Thyroid gland (tissue), 4 donors: ENCODE results near the gene PKNOX2. TPM values are rescaled to one million over a fixed set of nuclear protein-coding genes. Genes with fewer than 3 reads are reported as not detected.

Experiments used
- DNase-seq, 2 donors: peaks; one replicate each; pipeline ENCODE4 v3.0.0-alpha.2; 2019
- H3K27ac ChIP-seq, 3 donors: fragments of 200-600 bp; sonication (generic); 1 replicate in 2 of 3; 2 replicates in 1 of 3; pipeline ENCODE4 v1.5.1; 2016 to 2019; ENCODE audit warnings: mild to moderate bottlenecking in 1 of 3, moderate library complexity in 1 of 3
- H3K27me3 ChIP-seq: fragments of 200-600 bp; sonication (generic); one replicate; pipeline ENCODE4 v1.5.1; 2019
- H3K36me3 ChIP-seq, 2 donors: fragments of 200-600 bp; sonication (generic); one replicate each; pipeline ENCODE4 v1.5.1; 2016 to 2019
- H3K4me1 ChIP-seq, 2 donors: fragments of 200-600 bp; sonication (generic); one replicate each; pipeline ENCODE4 v1.5.1; 2017 to 2019
- H3K4me3 ChIP-seq, 3 donors: fragments of 200-600 bp; sonication (generic); replicated peaks in 1 of 3; 1 replicate in 2 of 3; 2 replicates in 1 of 3; pipeline ENCODE4 v1.5.1; 2016; ENCODE audit warnings: mild to moderate bottlenecking in 1 of 3
- H3K9me3 ChIP-seq: fragments of 200-600 bp; sonication (generic); one replicate; pipeline ENCODE4 v1.5.1; 2017
- POLR2A ChIP-seq, 2 donors: fragments of 450-650 bp; IDR thresholded peaks; one replicate each; pipeline ENCODE4 v1.6.1; 2017; ENCODE audit warnings: antibody characterized with exemption in 2 of 2, mild to moderate bottlenecking in 2 of 2, moderate library complexity in 1 of 2
- WGBS, 2 donors: methylation state at CpG; one replicate each; pipeline ENCODE4 v1.1.5; 2017; 5-methylcytosine and 5-hydroxymethylcytosine counted together
- intact Hi-C: fragments of 100-400 bp; cut with DNase I; formaldehyde crosslinking; loops from one replicate; pipeline ENCODE4 v1.15.1; 2023
- total RNA-seq, 4 donors: library from RNA; depleted of rRNA; stranded (reverse); fragments of >200 nt; gene quantifications; one replicate each; pipeline ENCODE4 v1.2.3, GENCODE V29; 2016
- TF ChIP-seq, protein P1 (sequence below), 6 experiments: fragments of 200-600 bp in 3 of 6; fragments of 450-650 bp in 3 of 6; sonication (generic) in 3 of 6; IDR thresholded peaks; one replicate each; pipeline ENCODE4 v1.5.1; 2016 to 2019; ENCODE audit warnings: antibody characterized with exemption in 6 of 6, mild to moderate bottlenecking in 2 of 6, inconsistent platforms in 1 of 6, moderate library complexity in 1 of 6

PKNOX2 gene
- total RNA-seq, 4 donors from 2014 or later: 6.3 to 28.0 (median 18.7) TPM

DNA sequence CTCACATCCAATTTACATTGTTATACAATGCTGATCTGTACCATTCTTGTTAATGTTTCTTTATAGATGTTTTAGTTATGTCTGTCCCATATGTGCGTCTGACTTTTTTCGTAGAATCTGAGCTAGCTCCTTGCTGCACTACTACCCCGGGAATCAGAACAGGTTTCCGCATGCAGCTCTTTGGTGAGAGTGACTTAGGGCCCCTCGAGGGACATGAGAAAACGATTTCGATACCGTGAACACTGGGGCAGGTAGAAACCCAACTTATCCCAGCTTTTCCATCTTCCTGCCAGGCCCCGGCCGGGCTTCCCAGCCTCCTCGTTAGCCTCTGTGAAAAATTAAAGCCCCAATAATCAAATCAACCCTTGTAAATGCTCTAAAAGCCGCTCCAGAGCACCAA, 23.4 kb upstream of the PKNOX2 start:
- Histone ChIP-seq H3K36me3 (no peaks in the 10 kb centered on the region), H3K27ac (no peak overlapping the region), H3K4me1 (peaks cover 0 to 6% of the 10 kb centered on the region in 2 donors), H3K27me3 (no peaks in the 10 kb centered on the region), H3K9me3 (no peaks in the 10 kb centered on the region), H3K4me3 (no peak overlapping the region)
- no peak for DNase-seq
- 65 to 69% methylated on average over 12 of the region's 12 CpGs for WGBS, 2 donors
- TF ChIP-seq, protein P1, sequence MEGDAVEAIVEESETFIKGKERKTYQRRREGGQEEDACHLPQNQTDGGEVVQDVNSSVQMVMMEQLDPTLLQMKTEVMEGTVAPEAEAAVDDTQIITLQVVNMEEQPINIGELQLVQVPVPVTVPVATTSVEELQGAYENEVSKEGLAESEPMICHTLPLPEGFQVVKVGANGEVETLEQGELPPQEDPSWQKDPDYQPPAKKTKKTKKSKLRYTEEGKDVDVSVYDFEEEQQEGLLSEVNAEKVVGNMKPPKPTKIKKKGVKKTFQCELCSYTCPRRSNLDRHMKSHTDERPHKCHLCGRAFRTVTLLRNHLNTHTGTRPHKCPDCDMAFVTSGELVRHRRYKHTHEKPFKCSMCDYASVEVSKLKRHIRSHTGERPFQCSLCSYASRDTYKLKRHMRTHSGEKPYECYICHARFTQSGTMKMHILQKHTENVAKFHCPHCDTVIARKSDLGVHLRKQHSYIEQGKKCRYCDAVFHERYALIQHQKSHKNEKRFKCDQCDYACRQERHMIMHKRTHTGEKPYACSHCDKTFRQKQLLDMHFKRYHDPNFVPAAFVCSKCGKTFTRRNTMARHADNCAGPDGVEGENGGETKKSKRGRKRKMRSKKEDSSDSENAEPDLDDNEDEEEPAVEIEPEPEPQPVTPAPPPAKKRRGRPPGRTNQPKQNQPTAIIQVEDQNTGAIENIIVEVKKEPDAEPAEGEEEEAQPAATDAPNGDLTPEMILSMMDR (IDR thresholded peaks at IDR 0.05): no peak
- no peak for TF ChIP-seq POLR2A (IDR thresholded peaks at IDR 0.05)
- intact Hi-C loops: loop anchor here (5.0 to 10.0 kb wide), 2 partner anchors 49 to 186 kb away; partner anchors contain the start of gene CCDC15

DNA sequence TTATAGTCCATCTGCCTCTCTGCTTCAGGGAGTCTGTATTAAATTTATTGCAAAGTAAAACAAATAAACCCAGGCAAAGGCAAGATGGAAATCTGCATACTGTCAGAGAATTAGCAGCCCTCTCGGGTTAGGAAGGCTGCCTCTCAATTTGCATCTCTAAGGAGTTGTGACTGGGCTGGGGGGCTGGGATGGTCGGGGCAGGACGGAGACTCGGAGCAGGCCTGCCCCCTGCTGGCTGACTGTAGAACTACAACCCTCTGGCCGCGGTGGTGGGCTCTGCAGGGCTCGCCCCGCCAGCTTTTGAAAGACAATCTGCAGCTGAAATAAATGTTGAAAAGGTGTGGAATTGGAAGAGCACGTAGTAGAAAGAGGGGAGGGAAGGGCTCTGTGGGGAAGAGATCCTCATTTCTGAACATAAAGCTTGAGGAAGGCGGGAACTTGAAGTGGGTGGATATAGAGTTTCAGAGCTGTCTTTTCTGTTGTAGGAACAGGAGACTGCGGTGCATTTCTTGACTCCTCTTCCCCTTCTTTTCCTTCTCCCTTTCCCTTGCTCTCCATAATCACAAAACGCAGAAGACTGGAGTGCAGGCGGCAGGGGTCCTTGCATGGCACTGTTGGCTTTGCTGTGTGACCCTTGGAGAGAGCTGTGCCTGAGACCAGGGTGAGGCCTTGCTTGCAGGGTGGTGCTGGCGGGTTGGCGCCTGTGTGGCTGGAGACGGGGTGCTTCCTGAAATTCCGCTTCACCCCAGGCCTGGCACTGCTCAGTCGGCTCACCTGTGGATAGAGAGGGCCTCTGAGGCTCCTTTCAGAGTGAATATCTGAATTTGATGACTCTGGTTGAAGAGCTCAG, 22.6 kb upstream of the PKNOX2 start:
- Histone ChIP-seq H3K4me3 (no peak overlapping the region), H3K9me3 (no peaks in the 10 kb centered on the region), H3K27me3 (no peaks in the 10 kb centered on the region), H3K36me3 (no peaks in the 10 kb centered on the region), H3K4me1 (peaks cover 0 to 6% of the 10 kb centered on the region in 2 donors), H3K27ac (no peak overlapping the region)
- intact Hi-C loops: loop anchor here (5.0 to 10.0 kb wide), 2 partner anchors 50 to 187 kb away; partner anchors contain the start of gene CCDC15
- WGBS, 2 donors: 42 to 43% methylated on average over 18 of the region's 18 CpGs
- peak; percentile 36 to 45 for DNase-seq
- no peak for TF ChIP-seq POLR2A (IDR thresholded peaks at IDR 0.05)
- TF ChIP-seq, protein P1 (IDR thresholded peaks at IDR 0.05): peak; percentile 73 to 96 (median 85)

DNA sequence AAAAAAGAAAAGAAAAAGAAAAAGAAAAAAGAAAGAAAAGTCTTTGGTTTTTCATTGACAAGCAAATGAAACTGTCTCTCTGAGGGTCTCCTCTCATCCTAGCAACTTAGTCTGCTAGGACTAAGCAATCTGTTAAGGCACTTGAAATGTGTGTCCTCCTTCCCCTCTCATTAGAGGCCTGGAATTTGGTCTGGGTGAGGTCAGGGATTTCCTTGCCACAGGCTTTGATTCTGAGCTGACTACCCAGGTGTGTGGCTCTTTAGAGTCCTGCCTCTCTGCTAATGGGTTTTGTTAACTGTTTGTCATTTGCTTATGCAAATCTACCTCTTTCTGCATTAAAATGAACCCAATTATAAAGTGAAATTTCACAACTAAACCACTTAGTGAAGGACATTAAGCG, 18.3 kb upstream of the PKNOX2 start:
- intact Hi-C loops: loop anchor here (10.0 kb wide), 1 partner anchor 191 kb away; the partner anchor contains the start of gene CCDC15
- Histone ChIP-seq H3K4me3 (no peak overlapping the region), H3K36me3 (no peaks in the 10 kb centered on the region), H3K27ac (no peak overlapping the region), H3K27me3 (no peaks in the 10 kb centered on the region), H3K9me3 (no peaks in the 10 kb centered on the region), H3K4me1 (peaks cover 0 to 6% of the 10 kb centered on the region in 2 donors)
- DNase-seq: no peak
- TF ChIP-seq, protein P1 (IDR thresholded peaks at IDR 0.05): no peak
- TF ChIP-seq POLR2A (IDR thresholded peaks at IDR 0.05): no peak
- 93 to 94% methylated on average over 1 of the region's 1 CpG for WGBS, 2 donors

DNA sequence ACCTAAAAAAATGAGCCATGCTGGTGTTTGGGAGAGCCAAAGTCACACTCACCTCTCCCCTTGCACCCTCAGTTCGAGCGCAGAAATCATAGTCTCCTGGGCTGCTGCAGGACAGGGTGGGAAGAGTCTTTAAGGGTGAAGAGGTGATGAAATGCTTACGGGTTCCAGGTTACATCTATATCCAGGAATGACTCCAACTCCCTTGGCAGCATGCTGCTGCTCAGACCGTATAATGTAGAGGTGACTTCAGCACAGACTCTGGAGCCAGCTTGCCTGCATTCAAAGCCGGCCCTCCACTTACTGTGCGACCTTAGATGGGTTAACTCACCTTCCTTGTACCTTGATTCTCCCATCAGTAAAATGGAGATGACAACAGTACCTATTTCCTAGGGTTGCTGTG, 17.3 kb upstream of the PKNOX2 start:
- WGBS, 2 donors: 88 to 98% methylated on average over 6 of the region's 6 CpGs
- H3K27me3 ChIP-seq: no peaks in the 10 kb centered on the region
- intact Hi-C loops: loop anchor here (10.0 kb wide), 1 partner anchor 192 kb away; the partner anchor contains the start of gene CCDC15
- H3K9me3 ChIP-seq: no peaks in the 10 kb centered on the region
- no peaks in the 10 kb centered on the region for H3K4me1 ChIP-seq
- no peak for DNase-seq
- H3K36me3 ChIP-seq: no peaks in the 10 kb centered on the region
- TF ChIP-seq, protein P1 (IDR thresholded peaks at IDR 0.05): no peak
- no peak for TF ChIP-seq POLR2A (IDR thresholded peaks at IDR 0.05)
- no peak overlapping the region for H3K4me3 ChIP-seq
- no peak overlapping the region for H3K27ac ChIP-seq

DNA sequence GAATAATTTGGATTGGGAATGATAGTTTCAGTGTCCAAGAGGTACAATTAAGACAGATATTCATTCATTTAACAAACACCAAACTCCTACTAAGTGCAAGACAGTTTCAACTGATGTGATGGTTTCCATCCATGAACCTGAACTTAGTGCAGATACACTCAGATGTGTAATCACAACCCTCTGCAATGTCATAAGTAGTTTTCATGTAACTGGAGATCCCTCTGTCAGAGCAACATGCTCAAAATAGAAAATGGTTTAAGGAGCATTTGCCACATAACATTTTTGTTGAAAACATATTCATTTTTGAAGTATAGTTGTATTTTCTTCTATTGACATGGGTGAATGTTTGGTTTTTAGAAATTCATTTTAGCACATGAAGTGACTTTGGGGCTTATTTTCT, 16.5 kb upstream of the PKNOX2 start:
- no peaks in the 10 kb centered on the region for H3K4me1 ChIP-seq
- intact Hi-C loops: loop anchor here (10.0 kb wide), 1 partner anchor 193 kb away; the partner anchor contains the start of gene CCDC15
- no peak overlapping the region for H3K4me3 ChIP-seq
- no peaks in the 10 kb centered on the region for H3K36me3 ChIP-seq
- H3K27ac ChIP-seq: no peak overlapping the region
- H3K9me3 ChIP-seq: no peaks in the 10 kb centered on the region
- H3K27me3 ChIP-seq: no peaks in the 10 kb centered on the region
- DNase-seq: no peak
- no peak for TF ChIP-seq POLR2A (IDR thresholded peaks at IDR 0.05)
- TF ChIP-seq, protein P1 (IDR thresholded peaks at IDR 0.05): no peak
